SU-DHL-6 (cell line): ENCODE data around the gene WDR37.

Experiments used
- H2AFZ ChIP-seq: fragments of 200-600 bp; sonication (generic); 2 replicates; pipeline ENCODE4 v1.6.1; 2014; ENCODE audit warnings: low read depth, mild to moderate bottlenecking, moderate library complexity, mixed read lengths, antibody characterized with exemption, low read length; ENCODE audit not compliant: severe bottlenecking
- H3F3A ChIP-seq: fragments of 200-600 bp; shearing (Covaris generic); 2 replicates; pipeline ENCODE4 v1.6.0; 2016; ENCODE audit warnings: antibody characterized with exemption, mild to moderate bottlenecking; ENCODE audit not compliant: insufficient read depth
- H3K27ac ChIP-seq: fragments of 200-600 bp; sonication (generic); 2 replicates; pipeline ENCODE4 v1.5.1; 2016; ENCODE audit warnings: low read depth, mild to moderate bottlenecking, low read length, moderate library complexity, mixed read lengths
- H3K27me3 ChIP-seq: fragments of 200-600 bp; sonication (generic), shearing (Covaris generic); 2 replicates; pipeline ENCODE4 v1.6.0; 2014; ENCODE audit warnings: mild to moderate bottlenecking, low read length
- H3K36me3 ChIP-seq: fragments of 200-600 bp; sonication (generic); 2 replicates; pipeline ENCODE4 v1.6.1; 2014; ENCODE audit warnings: mild to moderate bottlenecking, low read length, mixed read lengths
- H3K4me2 ChIP-seq: fragments of 300-600, 200-600 bp; shearing (Covaris generic), sonication (generic); 2 replicates; pipeline ENCODE4 v1.6.0; 2014; ENCODE audit warnings: low read length, low read depth, mild to moderate bottlenecking; ENCODE audit not compliant: poor library complexity, severe bottlenecking
- H3K4me3 ChIP-seq: fragments of 200-600 bp; sonication (generic); 2 replicates; pipeline ENCODE4 v1.5.1; 2014; ENCODE audit warnings: antibody characterized with exemption, low read length, mild to moderate bottlenecking, mixed read lengths; ENCODE audit not compliant: insufficient read depth, poor library complexity, severe bottlenecking
- H3K79me2 ChIP-seq: fragments of 200-600 bp; sonication (generic); 2 replicates; pipeline ENCODE4 v1.6.1; 2014; ENCODE audit warnings: mild to moderate bottlenecking, low read length, moderate library complexity; ENCODE audit not compliant: insufficient read depth
- H3K9ac ChIP-seq: fragments of 200-600 bp; sonication (generic); 2 replicates; pipeline ENCODE4 v1.7.0; 2014; ENCODE audit warnings: mild to moderate bottlenecking, low read length
- H3K9me2 ChIP-seq: fragments of 200-600 bp; sonication (generic); replicated peaks from 2 replicates; pipeline ENCODE4 v1.6.1; 2014; ENCODE audit warnings: low read length; ENCODE audit not compliant: insufficient read depth
- H3K9me3 ChIP-seq: fragments of 200-600 bp; sonication (generic); 2 replicates; pipeline ENCODE4 v1.6.1; 2014; ENCODE audit warnings: low read length, mixed read lengths; ENCODE audit not compliant: insufficient read depth
- H4K20me1 ChIP-seq: fragments of 200-600 bp; sonication (generic); 2 replicates; pipeline ENCODE4 v1.6.1; 2014; ENCODE audit warnings: low read depth, mild to moderate bottlenecking, antibody characterized with exemption, low read length, moderate library complexity, mixed read lengths
- CTCF ChIP-seq: fragments of 200-600 bp; sonication (generic); IDR thresholded peaks from one replicate; pipeline ENCODE4 v1.5.1; 2017; ENCODE audit warnings: antibody characterized with exemption, mild to moderate bottlenecking, low read length, moderate library complexity; ENCODE audit not compliant: insufficient read depth, poor library complexity, severe bottlenecking
- EZH2phosphoT487 ChIP-seq: fragments of 200-600 bp; sonication (generic), shearing (Covaris generic); conservative IDR thresholded peaks from 2 replicates; pipeline ENCODE4 v1.6.1; 2018; ENCODE audit warnings: mild to moderate bottlenecking, antibody characterized with exemption, low read length, moderate library complexity, mixed read lengths

The WDR37 gene

GRCh38 chr10:1122349-1122748, 66.2 kb downstream of the WDR37 start:
- no peaks in the 10 kb centered on the region for H4K20me1 ChIP-seq
- H2AFZ ChIP-seq: no peak overlapping the region
- no peaks in the 10 kb centered on the region for H3K9me2 ChIP-seq
- no peaks in the 10 kb centered on the region for H3F3A ChIP-seq
- TF ChIP-seq EZH2phosphoT487 (no peak), CTCF (no peak)
- H3K36me3 ChIP-seq: no peaks in the 10 kb centered on the region
- no peak overlapping the region for H3K9ac ChIP-seq
- no peak overlapping the region for H3K4me2 ChIP-seq
- H3K27me3 ChIP-seq: no peaks in the 10 kb centered on the region
- H3K27ac ChIP-seq: no peak overlapping the region
- H3K9me3 ChIP-seq: no peaks in the 10 kb centered on the region
- no peaks in the 10 kb centered on the region for H3K79me2 ChIP-seq
- no peak overlapping the region for H3K4me3 ChIP-seq

DNA sequence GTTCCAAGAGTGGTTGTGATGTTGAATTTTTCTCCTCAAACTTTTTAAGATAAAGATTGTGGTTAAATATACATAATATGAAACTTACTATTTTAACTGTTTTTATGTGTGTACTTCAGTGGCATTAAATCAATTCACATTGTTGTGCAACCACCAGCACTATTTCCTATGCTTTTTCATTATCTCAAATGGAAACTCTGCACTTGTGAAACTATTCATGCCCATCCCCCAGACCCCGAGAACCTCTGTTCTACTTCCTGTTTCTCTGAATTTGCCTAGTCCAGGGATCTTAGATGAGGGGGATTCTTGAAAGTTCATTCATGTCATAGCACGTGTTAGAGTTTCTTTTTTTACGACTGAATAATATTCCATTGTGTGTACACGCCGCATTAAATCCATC, 67.0 kb downstream of the WDR37 start:
- no peak overlapping the region for H3K4me3 ChIP-seq
- no peaks in the 10 kb centered on the region for H3K36me3 ChIP-seq
- TF ChIP-seq EZH2phosphoT487 (no peak), CTCF (no peak)
- no peak overlapping the region for H3K9ac ChIP-seq
- no peaks in the 10 kb centered on the region for H3K9me3 ChIP-seq
- no peaks in the 10 kb centered on the region for H3K27me3 ChIP-seq
- no peak overlapping the region for H3K4me2 ChIP-seq
- H3F3A ChIP-seq: no peaks in the 10 kb centered on the region
- no peaks in the 10 kb centered on the region for H4K20me1 ChIP-seq
- no peak overlapping the region for H2AFZ ChIP-seq
- no peaks in the 10 kb centered on the region for H3K9me2 ChIP-seq
- H3K27ac ChIP-seq: no peak overlapping the region
- H3K79me2 ChIP-seq: no peaks in the 10 kb centered on the region

DNA sequence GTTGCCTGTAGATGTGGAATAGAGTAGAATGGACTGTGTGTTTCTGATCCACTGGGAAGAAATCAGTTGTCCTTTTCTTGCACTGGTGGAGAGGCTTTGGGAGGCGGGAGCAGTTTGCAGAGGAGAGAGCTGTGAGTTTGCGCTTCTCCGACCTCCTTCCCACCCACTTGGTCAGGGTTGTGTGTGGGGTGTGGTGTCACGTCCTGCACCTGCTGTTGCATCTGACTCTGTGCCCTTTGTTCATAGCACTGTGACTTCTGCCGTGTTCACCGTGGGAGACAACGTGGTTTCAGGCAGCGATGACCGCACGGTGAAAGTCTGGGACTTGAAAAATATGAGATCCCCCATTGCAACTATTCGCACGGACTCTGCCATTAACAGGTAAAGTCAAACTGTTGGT, 67.8 kb downstream of the WDR37 start:
- no peak overlapping the region for H3K9ac ChIP-seq
- no peaks in the 10 kb centered on the region for H3K27me3 ChIP-seq
- H3K27ac ChIP-seq: no peak overlapping the region
- H3K4me2 ChIP-seq: no peak overlapping the region
- no peaks in the 10 kb centered on the region for H3F3A ChIP-seq
- no peak for TF ChIP-seq CTCF
- TF ChIP-seq EZH2phosphoT487: no peak
- H3K79me2 ChIP-seq: no peaks in the 10 kb centered on the region
- H2AFZ ChIP-seq: no peak overlapping the region
- H3K4me3 ChIP-seq: no peak overlapping the region
- H3K9me3 ChIP-seq: no peaks in the 10 kb centered on the region
- H3K9me2 ChIP-seq: no peaks in the 10 kb centered on the region
- H4K20me1 ChIP-seq: no peaks in the 10 kb centered on the region
- no peaks in the 10 kb centered on the region for H3K36me3 ChIP-seq

DNA sequence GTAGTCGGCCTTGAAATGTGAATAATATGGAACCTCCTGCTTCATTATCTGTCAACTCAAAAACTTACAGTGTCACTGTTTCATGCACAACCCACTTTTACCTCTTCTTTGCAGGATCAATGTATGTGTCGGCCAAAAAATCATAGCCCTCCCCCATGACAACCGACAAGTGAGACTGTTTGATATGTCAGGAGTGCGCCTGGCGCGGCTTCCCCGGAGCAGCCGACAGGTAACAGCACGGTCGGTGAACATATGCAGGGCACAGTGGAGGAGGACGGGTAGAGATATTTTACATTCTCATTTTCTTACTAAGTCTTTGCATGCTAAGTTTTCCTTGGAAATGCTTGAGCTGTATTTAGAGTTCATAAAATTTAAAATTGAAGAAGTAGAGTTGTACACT, 68.6 kb downstream of the WDR37 start:
- no peaks in the 10 kb centered on the region for H3F3A ChIP-seq
- no peaks in the 10 kb centered on the region for H3K9me3 ChIP-seq
- no peaks in the 10 kb centered on the region for H3K36me3 ChIP-seq
- no peaks in the 10 kb centered on the region for H3K9me2 ChIP-seq
- H4K20me1 ChIP-seq: no peaks in the 10 kb centered on the region
- H3K9ac ChIP-seq: no peak overlapping the region
- no peaks in the 10 kb centered on the region for H3K27me3 ChIP-seq
- H3K4me2 ChIP-seq: no peak overlapping the region
- H3K79me2 ChIP-seq: no peaks in the 10 kb centered on the region
- H3K27ac ChIP-seq: no peak overlapping the region
- TF ChIP-seq CTCF (no peak), EZH2phosphoT487 (no peak)
- H3K4me3 ChIP-seq: no peak overlapping the region
- no peak overlapping the region for H2AFZ ChIP-seq
